ENCODE results near the gene LCMT1. TPM values are rescaled to one million over a fixed set of nuclear protein-coding genes. Genes with fewer than 3 reads are reported as not detected.

LCMT1 gene
- total RNA-seq, 3 donors from 2014 or later = 26.9 to 38.3 (median 30.4) TPM

DNA sequence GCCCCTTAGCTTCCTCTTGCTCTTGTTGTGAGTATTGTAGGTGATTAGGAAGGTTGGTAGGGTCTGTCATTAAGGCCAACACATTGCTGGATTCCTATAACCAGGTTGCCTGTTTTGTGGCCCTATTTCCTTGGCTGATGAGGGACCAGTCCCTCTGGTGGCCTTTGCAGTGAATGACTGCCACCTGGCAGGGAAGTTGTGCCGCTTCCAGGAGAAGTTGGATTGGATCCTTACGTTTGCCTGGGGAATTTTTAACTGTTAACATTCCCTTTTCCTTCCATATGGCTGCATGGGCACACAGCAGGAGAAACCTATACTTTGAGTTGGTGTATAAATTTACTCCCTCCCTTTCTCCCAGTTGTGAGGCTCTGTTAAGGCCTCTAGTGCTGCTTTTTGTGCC is 32.4 kb downstream of the LCMT1 start:
- H3K4me1 ChIP-seq = no peaks in the 10 kb centered on the region
- TF ChIP-seq CTCF (IDR thresholded peaks at IDR 0.05) (no peak), POLR2A (IDR thresholded peaks at IDR 0.05) (no peak), POLR2AphosphoS5 (IDR thresholded peaks at IDR 0.05) (no peak)
- H3K4me3 ChIP-seq = no peak overlapping the region
- DNase-seq (ENCODE audit: low spot score in 2 of 2) = no peak
- H3K27me3 ChIP-seq = no peaks in the 10 kb centered on the region
- intact Hi-C loops (cut with DNase I; ENCODE audit: low total_unique reads) = no loop called here
- peaks cover 12% of the 10 kb centered on the region for H3K36me3 ChIP-seq
- H3K9me3 ChIP-seq = no peaks in the 10 kb centered on the region
- no peak overlapping the region for H3K27ac ChIP-seq

- DNase-seq (ENCODE audit: low spot score in 2 of 2) = no peak
- intact Hi-C loops (cut with DNase I; ENCODE audit: low total_unique reads) = no loop called here
- Histone ChIP-seq H3K4me3 (no peak overlapping the region), H3K27me3 (no peaks in the 10 kb centered on the region), H3K36me3 (no peaks in the 10 kb centered on the region), H3K9me3 (no peaks in the 10 kb centered on the region), H3K27ac (no peak overlapping the region), H3K4me1 (no peaks in the 10 kb centered on the region)
- TF ChIP-seq POLR2A (IDR thresholded peaks at IDR 0.05) = no peak
- no peak for TF ChIP-seq CTCF (IDR thresholded peaks at IDR 0.05)
- TF ChIP-seq POLR2AphosphoS5 (IDR thresholded peaks at IDR 0.05) = no peak
These were observed 37.1 kb downstream of the LCMT1 start for GRCh38 chr16:25148568-25149215.

GRCh38 chr16:25151996-25152395 is 40.5 kb downstream of the LCMT1 start:
- H3K27me3 ChIP-seq = no peaks in the 10 kb centered on the region
- H3K4me3 ChIP-seq = no peak overlapping the region
- no peak for TF ChIP-seq CTCF (IDR thresholded peaks at IDR 0.05)
- TF ChIP-seq POLR2A (IDR thresholded peaks at IDR 0.05) = no peak
- no peak for TF ChIP-seq POLR2AphosphoS5 (IDR thresholded peaks at IDR 0.05)
- no peaks in the 10 kb centered on the region for H3K9me3 ChIP-seq
- intact Hi-C loops (cut with DNase I; ENCODE audit: low total_unique reads) = no loop called here
- no peak for DNase-seq (ENCODE audit: low spot score in 2 of 2)
- no peaks in the 10 kb centered on the region for H3K4me1 ChIP-seq
- no peak overlapping the region for H3K27ac ChIP-seq
- no peaks in the 10 kb centered on the region for H3K36me3 ChIP-seq

DNA sequence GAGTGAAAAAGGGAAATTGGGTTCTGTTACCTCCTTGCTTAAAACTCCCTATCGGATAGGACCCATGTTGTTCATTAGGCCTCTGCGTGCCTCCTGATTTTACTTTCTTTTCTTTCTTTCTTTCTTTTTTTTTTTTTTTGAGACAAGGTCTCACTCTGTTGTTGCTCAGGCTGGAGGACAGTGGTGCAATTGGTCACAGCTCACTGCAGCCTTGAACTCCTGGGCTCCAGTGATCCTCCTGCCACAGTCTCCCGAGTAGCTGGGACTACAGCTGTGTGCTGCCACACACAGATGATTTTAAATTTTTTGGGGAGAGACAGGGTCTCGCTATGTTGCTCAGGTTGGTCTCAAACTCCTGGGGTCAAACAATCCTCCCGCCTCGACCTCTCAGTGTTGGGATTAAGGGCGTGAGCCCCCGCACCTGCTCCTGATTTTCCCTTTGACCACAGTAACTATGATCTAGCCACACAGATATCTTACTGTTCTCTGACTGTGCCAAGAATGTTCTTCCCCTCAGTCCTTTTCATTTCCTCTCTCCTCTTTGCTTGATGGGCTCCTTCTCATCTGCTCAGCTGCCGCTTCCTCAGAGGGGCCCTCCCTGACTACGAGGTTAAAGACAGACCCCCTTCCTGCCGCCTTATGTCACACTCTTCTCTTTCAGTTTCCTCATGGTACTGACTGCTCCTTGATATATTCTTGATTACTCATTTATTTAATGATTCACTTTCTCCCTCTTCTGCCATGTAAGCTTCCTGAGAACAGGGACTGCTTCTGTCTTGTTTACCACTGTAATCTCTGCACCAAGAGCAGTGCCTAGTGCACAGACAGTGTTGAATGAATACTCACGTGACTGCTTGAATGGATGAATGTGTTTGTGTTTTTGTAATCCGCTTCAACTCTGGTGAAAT is 44.3 kb downstream of the LCMT1 start:
- no peaks in the 10 kb centered on the region for H3K36me3 ChIP-seq
- intact Hi-C loops (cut with DNase I; ENCODE audit: low total_unique reads) = no loop called here
- DNase-seq (ENCODE audit: low spot score in 2 of 2) = no peak
- no peaks in the 10 kb centered on the region for H3K4me1 ChIP-seq
- TF ChIP-seq POLR2AphosphoS5 (IDR thresholded peaks at IDR 0.05) (no peak), POLR2A (IDR thresholded peaks at IDR 0.05) (no peak), CTCF (IDR thresholded peaks at IDR 0.05) (no peak)
- no peaks in the 10 kb centered on the region for H3K9me3 ChIP-seq
- H3K4me3 ChIP-seq = no peak overlapping the region
- H3K27me3 ChIP-seq = no peaks in the 10 kb centered on the region
- H3K27ac ChIP-seq = no peak overlapping the region

DNA sequence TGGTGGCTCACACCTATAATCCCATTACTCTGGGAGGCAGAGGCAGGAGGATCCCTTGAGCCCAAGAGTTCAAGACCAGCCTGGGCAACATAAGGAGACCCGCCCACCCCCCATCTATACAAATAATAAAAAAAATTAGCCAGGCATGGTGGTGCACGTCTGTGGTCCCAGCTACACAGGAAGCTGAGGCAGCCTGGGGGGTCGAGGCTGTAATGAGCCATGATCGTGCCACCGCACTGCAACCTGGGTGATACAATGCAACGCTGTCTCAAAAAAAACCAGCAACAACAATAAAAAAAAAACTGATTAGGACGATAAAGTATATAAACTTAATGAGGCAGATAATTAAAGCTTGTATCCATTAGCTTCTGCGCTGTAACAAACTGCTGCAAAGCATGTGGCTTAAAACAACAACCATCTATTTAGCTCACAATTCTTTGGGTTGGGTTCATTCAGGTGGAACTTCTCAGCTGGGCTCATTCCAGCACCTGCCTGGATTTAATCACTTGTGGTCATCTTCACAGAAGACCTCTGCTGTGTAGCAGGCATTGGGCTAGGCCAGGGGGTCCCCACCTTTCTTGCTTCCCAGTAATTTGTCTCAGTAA is 45.8 kb downstream of the LCMT1 start:
- Histone ChIP-seq H3K27me3 (no peaks in the 10 kb centered on the region), H3K4me1 (no peaks in the 10 kb centered on the region), H3K36me3 (no peaks in the 10 kb centered on the region), H3K9me3 (no peaks in the 10 kb centered on the region), H3K4me3 (no peak overlapping the region), H3K27ac (no peak overlapping the region)
- no peak for TF ChIP-seq CTCF (IDR thresholded peaks at IDR 0.05)
- DNase-seq (ENCODE audit: low spot score in 2 of 2) = no peak
- intact Hi-C loops (cut with DNase I; ENCODE audit: low total_unique reads) = no loop called here

Measured in breast epithelium (tissue), 4 donors.